HG03095 (cell line): ENCODE results near the gene KIAA1958.
"Not testable (repeated sequence)": the region's sequence is repeated elsewhere in the genome, so short reads cannot be mapped to it uniquely, and the experiment has no call there.

Source experiments
- ATAC-seq: cut with Tn5 transposase; IDR thresholded peaks from one replicate; pipeline ENCODE4 v1.9.1; 2021; ENCODE audit warnings: moderate library complexity; ENCODE audit not compliant: unreplicated experiment

The KIAA1958 gene

DNA sequence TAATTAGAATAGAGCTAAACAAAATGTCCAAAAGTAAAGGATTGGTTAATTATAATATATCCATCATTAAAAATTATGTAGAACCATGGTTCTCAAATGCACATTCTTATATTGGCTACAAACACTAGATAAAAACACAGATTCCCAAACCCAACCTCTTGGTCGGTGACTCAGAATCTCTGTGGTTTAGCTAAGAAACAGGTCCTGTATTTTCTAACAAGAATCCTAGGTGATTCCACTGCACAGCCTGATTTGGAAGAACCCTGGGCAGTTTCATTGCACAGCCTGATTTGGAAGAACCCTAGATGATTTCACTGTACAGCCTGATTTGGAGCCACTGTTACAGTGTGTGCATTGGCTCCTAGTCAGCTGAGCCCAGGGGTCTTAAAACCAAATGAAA, 67.9 kb downstream of the KIAA1958 start:
- ATAC-seq: no peak

DNA sequence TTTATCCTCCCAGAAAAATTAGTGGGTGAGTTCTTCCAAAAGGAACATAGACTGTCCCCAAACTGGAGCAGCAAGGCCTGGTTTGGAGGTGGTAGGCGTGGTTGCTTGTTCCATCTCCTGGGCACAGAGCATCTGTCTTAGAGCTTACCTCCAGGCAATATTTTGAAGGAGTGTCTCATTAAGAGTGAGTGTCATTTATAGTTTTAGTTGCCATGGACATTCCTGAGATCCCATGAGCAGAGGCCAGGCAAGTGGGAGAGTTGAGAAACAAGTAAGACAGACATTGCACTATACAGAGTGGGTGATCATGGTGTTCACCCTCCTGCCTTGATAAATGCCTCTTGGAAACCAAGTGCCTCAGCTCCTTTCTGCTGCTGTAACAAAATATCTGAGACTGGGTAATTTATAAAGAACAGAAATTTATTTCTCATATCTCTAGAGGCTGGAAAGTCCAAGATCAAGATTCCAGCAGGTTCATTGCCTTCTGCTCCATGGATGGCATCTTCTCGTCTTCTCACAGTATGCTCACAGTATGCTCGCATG, 68.5 kb downstream of the KIAA1958 start:
- ATAC-seq: no peak

GRCh38 chr9:112555844-112556482, 69.3 kb downstream of the KIAA1958 start:
- ATAC-seq: no peak

GRCh38 chr9:112556497-112557442, 70.1 kb downstream of the KIAA1958 start:
- no peak for ATAC-seq

DNA sequence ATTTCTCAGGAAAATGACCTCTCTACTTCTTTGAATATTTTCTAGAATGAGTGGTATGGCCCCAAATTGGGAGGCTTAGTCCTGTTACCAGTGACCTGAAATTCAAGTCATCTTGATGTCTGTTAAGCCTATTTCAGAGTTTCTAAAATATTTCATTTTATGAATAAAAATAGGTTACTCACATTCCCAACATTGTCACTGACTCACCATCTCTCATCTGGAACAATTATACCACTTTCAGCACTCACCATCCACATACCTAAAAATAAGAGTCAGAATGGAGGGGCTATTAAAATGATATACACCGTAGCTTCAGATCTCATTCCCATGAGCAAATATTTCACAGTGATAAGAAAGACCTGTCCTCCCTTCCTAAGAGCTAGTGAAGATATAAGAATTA, 71.8 kb downstream of the KIAA1958 start:
- no peak for ATAC-seq

DNA sequence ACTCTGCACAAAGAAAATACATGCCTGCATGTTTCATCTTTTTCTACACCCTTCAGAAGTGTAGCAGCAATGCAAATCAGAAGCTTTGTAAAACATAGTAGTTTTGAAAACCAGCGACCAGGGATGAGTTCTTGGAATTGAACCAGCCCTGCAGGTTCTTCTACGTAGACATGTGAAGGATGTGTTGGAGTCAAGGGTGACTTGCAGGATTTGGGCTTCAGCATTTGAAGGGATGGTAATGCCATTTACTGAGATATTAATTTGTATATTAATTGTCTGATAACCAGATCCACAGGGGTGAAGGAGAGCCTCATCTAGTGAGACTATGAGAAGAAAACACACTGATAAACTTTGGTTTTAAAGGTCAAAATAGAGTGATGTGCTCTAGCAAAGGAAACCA, 72.4 kb downstream of the KIAA1958 start:
- no peak for ATAC-seq

DNA sequence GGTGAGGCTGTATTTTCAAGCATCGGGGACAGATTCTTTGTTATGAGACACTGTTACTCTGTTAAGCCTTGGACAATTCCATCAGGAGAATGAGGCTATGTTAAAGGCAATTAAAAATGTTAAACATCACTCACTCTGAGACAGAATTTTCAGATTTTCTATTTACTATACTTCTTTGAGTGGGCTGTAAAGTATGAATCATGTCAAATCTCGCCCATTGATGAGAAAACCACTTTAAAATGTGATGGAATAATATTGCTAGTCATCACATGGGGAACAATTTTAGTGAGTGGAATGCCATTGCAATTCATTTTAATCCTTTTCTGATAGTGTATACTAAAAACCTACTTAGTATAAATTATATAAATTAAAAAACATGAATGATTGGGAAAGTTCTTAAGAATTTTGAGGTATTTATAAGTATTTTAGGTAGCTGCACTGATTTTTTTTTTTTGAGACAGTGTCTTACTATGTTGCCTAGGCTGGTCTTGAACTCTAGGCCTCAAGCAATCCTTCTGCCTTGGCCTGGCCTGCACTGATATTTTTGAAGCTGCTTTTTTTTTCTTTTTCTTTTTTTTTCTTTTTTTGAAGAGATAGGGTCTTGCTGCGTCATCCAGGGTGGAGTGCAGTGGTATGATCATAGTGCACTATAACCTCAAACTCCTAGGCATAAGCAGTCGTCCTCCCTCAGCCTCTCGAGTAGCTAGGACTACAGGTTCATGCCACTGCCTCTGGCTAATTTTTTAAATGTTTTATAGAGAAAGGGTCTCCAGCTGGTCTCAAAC, 73.2 kb downstream of the KIAA1958 start:
- ATAC-seq: no peak

DNA sequence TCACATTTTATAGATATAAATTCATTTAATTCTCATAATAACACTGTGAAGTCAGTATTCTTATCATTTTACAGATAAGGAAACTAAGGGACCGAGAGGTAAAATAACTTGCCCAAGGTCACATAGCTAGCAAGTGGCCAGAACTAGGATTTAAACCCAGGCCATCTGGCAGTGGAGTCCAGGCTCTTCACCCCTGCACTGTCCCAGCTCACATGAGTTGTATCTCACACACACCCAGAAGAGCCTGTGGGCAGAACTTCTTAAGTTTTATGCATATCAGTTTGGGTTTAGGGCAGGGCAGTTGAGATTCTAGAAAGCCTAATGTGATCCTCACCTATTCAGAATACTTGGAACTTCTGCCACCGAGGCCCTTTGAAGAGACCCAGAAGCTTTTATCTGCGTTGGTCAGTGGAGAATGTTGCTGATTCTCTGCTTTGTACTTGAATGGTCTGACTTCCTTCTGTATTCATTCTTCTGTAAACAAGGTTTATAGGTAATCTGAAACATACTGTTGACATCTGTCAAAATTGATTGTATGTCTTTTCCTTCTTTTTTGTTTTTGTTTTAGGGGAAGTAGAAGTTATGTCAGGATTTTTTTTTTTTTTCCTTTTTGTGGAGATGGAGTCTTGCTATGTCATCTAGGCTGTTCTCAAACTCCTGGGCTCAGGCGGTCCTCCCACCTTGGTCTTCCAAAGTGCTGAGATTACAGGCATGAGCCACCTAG, 75.8 kb downstream of the KIAA1958 start:
- no peak for ATAC-seq

GRCh38 chr9:112569186-112569585, 82.6 kb downstream of the KIAA1958 start:
- no peak for ATAC-seq

GRCh38 chr9:112570671-112571167, 84.1 kb downstream of the KIAA1958 start:
- ATAC-seq: no peak

DNA sequence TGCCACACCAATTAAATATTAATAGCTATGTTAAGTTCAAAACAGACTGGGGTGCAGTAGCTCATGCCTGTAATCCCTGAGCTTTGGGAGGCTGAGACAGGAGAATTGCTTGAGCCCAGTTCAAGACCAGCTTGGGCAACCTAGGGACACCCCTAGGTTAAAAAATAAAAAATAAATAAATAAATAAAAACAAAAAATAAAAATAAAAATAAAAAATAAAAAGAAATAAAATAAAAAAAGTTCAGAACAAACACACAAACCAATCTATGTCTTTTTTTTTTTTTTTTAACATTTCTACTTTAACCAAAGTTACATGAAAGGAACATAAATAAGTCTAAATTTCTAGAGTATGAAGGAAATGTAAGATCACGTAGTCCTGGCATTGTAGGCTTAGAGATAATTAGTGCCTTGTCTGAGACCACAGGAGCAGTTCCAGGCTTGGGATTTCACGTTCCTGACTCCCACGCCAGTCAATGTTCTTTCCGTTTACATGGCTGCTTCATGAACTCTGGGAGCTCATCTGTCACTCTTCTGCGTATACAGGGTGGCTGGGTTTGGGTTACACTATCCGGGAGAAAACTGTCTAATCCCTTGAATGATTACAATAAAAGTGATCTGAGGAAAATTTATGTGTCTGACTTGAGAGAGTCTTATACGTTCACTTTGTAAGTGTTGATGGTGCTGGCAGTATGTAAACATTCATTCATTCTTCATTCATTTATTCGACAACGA, 85.2 kb downstream of the KIAA1958 start:
- no peak for ATAC-seq

DNA sequence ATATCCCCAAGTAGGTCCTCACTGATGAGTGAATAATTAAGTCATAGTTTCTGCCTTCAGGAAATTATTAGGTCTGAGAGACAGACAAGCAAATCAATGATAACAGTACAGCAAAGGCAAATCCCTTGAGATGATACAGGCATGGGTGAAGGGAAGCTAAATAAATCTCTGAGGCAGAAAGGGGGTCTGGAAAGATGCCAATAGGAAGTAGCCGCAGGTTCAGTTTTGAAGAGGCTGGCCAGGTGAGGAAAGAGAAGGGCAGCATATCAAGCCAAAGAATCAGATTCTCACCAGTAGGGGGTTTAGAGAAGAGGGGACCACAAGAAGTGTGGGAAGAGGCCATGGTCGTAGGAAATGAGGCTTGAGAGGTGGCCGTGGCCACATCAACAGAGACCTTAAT, 85.8 kb downstream of the KIAA1958 start:
- no peak for ATAC-seq

DNA sequence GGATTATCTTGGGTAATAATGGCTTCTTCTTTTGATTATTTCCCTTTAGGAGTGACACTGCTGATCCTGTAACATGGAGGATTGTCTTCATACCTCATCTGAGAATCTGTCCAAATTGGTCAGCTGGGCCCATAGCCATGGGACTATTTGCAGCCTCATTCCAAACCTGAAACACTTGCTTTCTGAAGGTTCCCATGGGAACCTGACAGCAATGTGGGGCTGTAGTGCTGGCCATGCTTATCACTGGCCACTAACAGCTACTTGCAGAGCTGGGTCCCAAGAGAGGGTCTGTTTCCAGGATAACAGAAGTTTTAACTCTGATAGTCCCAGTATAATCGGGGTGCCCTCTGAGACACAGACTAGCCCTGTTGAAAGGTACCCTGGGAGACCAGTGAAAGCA, 87.4 kb downstream of the KIAA1958 start:
- no peak for ATAC-seq

DNA sequence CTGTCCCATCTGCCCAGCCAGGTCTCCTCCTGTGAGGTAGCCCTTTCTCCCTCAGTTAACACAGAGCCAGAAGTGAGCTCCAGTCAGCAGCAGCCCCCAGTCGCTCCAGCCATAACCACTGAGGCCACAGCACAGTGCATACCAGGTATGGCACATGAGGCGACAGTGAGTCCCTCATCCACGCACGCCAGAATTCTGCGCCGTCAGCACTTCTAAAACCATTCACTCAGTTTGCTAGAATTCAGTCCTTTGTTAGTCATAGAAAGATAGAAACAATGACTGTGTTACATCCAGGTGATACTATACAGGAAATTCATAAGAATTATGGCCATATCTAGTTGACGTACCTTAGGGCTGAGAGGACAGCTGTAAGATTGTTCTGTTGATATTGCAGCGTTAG, 88.5 kb downstream of the KIAA1958 start:
- ATAC-seq: no peak

GRCh38 chr9:112581469-112582176, 95.0 kb downstream of the KIAA1958 start:
- ATAC-seq: no peak

DNA sequence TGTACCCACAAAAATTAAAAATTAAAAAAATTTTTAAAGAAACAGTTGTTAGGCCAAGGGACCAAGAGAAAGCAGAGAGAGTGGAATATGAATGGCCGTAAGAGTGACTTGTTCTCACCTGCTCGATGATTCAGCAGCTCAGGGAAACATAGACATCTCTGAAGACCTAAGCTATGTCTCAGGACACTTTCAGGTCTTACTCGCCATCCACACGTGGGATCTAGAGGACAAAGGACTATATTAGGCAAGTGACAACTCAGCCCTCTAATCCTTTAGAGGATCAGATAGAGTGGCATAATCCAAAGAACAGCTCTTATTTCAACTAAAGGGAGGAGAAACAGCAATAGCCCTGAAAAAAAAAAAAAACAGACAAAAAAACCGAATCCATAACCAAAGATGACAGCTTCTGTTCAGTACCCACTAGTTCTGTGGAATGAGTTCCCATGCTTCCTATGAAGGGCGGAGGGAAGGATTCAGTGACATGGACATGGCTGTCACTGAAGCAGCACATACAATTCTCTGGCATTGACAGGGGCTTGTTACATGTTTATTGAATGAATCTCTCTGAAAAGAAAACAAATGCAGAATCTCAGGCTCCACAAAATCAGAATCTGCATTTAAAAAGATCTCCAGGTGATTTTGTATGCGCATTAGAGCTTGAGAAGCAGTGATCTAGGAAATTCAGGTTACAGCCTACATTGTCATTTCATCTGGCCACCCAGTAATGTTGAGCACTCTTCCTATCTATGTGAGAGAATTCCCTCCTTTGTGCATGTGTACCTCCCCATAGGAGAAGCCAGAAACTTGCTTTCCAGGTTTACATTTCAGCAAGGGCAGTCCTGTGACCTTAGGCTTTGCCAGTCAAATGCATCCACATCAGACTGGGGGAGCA, 96.0 kb downstream of the KIAA1958 start:
- no peak for ATAC-seq

DNA sequence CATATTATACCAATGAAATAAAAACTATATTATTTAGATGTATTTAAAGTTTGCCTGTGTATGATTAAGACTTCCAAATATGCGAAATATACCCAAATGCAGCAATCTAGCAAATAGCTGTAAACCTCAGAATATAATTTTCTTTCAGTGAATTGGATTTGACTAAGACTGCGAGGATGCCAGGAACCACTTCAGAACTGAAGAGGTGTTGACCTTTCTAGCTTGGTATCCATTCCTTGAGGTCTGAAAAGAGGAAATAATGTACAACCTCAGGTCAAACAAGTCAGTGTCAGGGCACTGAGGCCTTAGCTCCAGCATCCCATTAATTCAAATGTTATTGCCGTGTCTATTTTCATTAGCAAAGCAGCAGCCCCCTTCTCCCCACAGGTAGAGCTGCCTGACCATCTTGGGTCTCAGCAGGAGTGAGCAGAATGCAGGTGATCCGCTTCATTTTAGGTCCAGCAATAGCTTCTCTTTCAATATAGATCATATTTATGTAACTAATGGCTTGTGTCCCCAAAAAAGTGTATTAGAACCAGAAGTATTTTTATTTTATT, 100.0 kb downstream of the KIAA1958 start:
- ATAC-seq: no peak

DNA sequence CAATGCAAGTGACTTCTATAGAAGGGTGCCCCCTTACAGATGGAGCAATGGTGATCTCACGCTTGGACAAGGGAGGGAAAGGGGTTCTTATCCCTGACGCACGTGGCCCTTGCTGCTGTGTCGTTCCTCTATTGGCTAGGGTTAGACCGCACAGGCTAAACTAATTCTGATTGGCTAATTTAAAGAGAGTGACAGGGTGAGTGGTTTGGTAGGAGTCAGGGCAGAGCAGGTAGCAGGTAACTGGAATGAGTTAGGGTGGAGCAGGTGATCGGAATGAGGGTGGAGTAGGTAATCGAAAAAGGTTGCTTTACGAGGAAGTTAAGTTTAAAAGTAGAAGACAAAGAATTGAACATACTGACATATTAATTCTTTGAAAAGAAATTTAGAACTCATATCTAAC, 105.2 kb downstream of the KIAA1958 start:
- not testable (repeated sequence) for ATAC-seq
